ENCODE data around the gene CPSF7. TPM values are rescaled to one million over a fixed set of nuclear protein-coding genes. Genes with fewer than 3 reads are reported as not detected.

The CPSF7 gene
- total RNA-seq, 2 donors from 2014 or later, result 24.6 to 31.4 TPM

DNA sequence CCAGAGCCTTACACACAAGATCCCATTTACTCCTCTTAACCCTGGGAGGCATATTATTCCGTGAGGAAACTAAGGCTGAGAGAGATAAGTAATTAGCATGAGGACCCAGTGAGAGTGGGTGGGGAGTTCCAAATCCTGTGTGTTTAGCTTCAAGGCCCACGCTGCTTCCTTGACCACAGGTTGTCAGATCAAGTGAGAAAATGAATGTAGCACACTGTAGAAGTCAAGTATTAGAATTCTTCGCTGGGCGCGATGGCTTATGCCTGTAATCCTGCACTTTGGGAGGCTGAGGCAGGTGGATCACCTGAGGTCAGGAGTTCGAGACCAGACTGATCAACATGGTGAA lies 71.9 kb downstream of the CPSF7 start:
- H3K9me3 ChIP-seq, result no peaks in the 10 kb centered on the region
- no peaks in the 10 kb centered on the region for H3K27me3 ChIP-seq
- H3K4me3 ChIP-seq, result no peak overlapping the region
- no peak overlapping the region for H3K27ac ChIP-seq
- no peak for TF ChIP-seq CTCF (IDR thresholded peaks at IDR 0.05)
- peaks cover 0 to 23% of the 10 kb centered on the region in 2 donors for H3K4me1 ChIP-seq
- no peak for DNase-seq (ENCODE audit: low spot score)
- H3K36me3 ChIP-seq, result peaks cover 12% of the 10 kb centered on the region

DNA sequence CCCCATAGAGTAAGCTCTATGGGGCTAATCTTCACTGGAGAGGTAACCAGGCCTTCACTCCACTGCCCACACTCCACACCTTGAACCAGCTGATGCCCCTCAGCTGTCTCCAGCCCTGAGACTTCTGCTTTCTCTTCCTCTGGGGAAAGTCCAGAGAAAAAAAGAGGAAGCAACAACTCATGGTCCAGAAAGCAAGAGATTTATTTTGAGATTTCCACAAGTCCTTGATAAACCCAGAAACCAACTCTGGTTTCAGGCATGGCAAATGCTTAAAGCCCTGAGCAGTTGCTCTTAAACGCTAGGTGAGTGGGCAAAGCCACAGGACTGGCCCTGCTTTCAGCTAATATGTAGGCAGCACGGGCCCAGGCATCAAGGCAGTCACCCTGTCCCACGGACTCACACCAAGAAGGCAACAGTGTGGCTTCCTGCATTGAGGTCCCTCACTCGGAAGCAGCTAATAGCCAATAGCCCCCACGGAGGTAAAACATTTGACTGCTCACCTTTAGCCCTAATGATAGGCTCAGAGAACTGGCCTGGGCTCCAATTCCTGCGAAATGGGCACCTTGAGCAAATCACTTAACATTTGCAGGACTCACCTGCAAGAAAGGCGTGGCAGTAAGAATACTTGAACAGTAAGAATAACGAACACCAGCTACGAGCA lies 72.4 kb downstream of the CPSF7 start:
- Histone ChIP-seq H3K4me3 (no peak overlapping the region), H3K27me3 (no peaks in the 10 kb centered on the region), H3K36me3 (peaks cover 16% of the 10 kb centered on the region), H3K27ac (no peak overlapping the region), H3K9me3 (no peaks in the 10 kb centered on the region), H3K4me1 (peaks cover 0 to 20% of the 10 kb centered on the region in 2 donors)
- no peak for TF ChIP-seq CTCF (IDR thresholded peaks at IDR 0.05)
- DNase-seq (ENCODE audit: low spot score), result no peak

GRCh38 chr11:61356706-61357105 lies 73.1 kb downstream of the CPSF7 start:
- Histone ChIP-seq H3K9me3 (no peaks in the 10 kb centered on the region), H3K27me3 (no peaks in the 10 kb centered on the region), H3K4me1 (peaks cover 0 to 20% of the 10 kb centered on the region in 2 donors), H3K36me3 (peaks cover 20% of the 10 kb centered on the region), H3K27ac (no peak overlapping the region), H3K4me3 (no peak overlapping the region)
- DNase-seq (ENCODE audit: low spot score), result no peak
- TF ChIP-seq CTCF (IDR thresholded peaks at IDR 0.05), result no peak

DNA sequence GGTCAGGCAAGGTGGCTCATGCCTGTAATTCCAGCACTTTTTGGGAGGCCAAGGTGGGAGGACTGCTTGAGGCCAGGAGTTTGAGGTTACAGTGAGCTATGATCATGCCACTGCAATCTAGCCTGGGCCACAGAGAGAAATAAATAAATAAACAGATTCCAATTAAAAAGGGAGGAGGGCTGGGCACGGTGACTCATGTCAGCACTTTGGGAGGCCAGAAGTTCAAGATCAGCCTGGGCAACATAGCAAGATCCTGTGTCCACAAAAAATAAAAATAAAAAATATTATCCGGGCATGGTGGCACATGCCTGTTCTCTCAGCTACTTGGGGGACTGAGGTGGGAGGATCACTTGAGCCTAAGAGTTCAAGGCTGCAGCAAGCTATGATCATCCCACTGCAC lies 75.6 kb downstream of the CPSF7 start:
- TF ChIP-seq CTCF (IDR thresholded peaks at IDR 0.05), result no peak
- Histone ChIP-seq H3K9me3 (no peaks in the 10 kb centered on the region), H3K4me3 (no peak overlapping the region), H3K4me1 (no peaks in the 10 kb centered on the region), H3K36me3 (peaks cover 38% of the 10 kb centered on the region), H3K27ac (no peak overlapping the region), H3K27me3 (no peaks in the 10 kb centered on the region)
- DNase-seq (ENCODE audit: low spot score), result no peak

GRCh38 chr11:61353131-61354067 lies 76.4 kb downstream of the CPSF7 start:
- DNase-seq (ENCODE audit: low spot score), result no peak
- Histone ChIP-seq H3K4me1 (no peaks in the 10 kb centered on the region), H3K4me3 (no peak overlapping the region), H3K36me3 (peaks cover 46% of the 10 kb centered on the region), H3K9me3 (no peaks in the 10 kb centered on the region), H3K27me3 (no peaks in the 10 kb centered on the region), H3K27ac (no peak overlapping the region)
- no peak for TF ChIP-seq CTCF (IDR thresholded peaks at IDR 0.05)

Other genes with a start within 250 kb of the CPSF7 start
- gene PGA3, start 226.5 kb downstream of the CPSF7 start, total RNA-seq, result under 1 TPM; 0.33 to 0.55 TPM
- gene PGA4, start 207.6 kb downstream of the CPSF7 start, total RNA-seq, result under 1 TPM in 1 of 2 donors, not detected in 1; 0.56 TPM
- under 1 TPM in 1 of 2 donors, not detected in 1; 0.48 TPM for gene PGA5, start 188.8 kb downstream of the CPSF7 start, total RNA-seq
- gene VWCE, start 134.7 kb downstream of the CPSF7 start, total RNA-seq, result under 1 TPM; 0.48 to 0.94 TPM
- gene DDB1, start 96.9 kb downstream of the CPSF7 start, total RNA-seq, result 100 to 1,000 TPM; 118 to 133 TPM
- 10 to 100 TPM in 1 of 2 donors, 1 to 10 TPM in 1; 9.7 to 11.3 TPM for gene TKFC, start 96.7 kb downstream of the CPSF7 start, total RNA-seq
- 10 to 100 TPM; 15.0 to 27.3 TPM for gene CYB561A3, start 68.1 kb downstream of the CPSF7 start, total RNA-seq
- 10 to 100 TPM; 12.6 to 18.2 TPM for gene TMEM138, start 67.6 kb downstream of the CPSF7 start, total RNA-seq
- 10 to 100 TPM in 1 of 2 donors, 1 to 10 TPM in 1; 9.5 to 11.7 TPM for gene TMEM216, start 37.4 kb downstream of the CPSF7 start, total RNA-seq
- gene SDHAF2, start 149 bp upstream of the CPSF7 start, total RNA-seq, result 10 to 100 TPM; 44.1 to 50.7 TPM
- 1 to 10 TPM in 1 of 2 donors, under 1 TPM in 1; 0.37 to 1.1 TPM for gene LRRC10B, start 78.8 kb upstream of the CPSF7 start, total RNA-seq
- 10 to 100 TPM; 19.2 to 23.6 TPM for gene SYT7, start 151.1 kb upstream of the CPSF7 start, total RNA-seq

All from right atrium auricular region (tissue), 2 donors.